Rectal smooth muscle tissue (tissue), 1 donor: ENCODE data around the gene FABP1.

ENCODE experiments used
- H3K27ac ChIP-seq: one replicate; pipeline ENCODE4 v1.7.0; 2013; ENCODE audit warnings: low read depth, low read length, inconsistent platforms
- H3K27me3 ChIP-seq: one replicate; pipeline ENCODE4 v1.7.0; 2013; ENCODE audit warnings: low read length; ENCODE audit not compliant: control insufficient read depth, insufficient read depth
- H3K36me3 ChIP-seq: one replicate; pipeline ENCODE4 v1.7.0; 2013; ENCODE audit warnings: low read length; ENCODE audit not compliant: control insufficient read depth, insufficient read depth
- H3K4me1 ChIP-seq: one replicate; pipeline ENCODE4 v1.7.0; 2013; ENCODE audit warnings: low read length; ENCODE audit not compliant: control insufficient read depth, insufficient read depth
- H3K4me3 ChIP-seq: one replicate; pipeline ENCODE4 v1.7.0; 2013; ENCODE audit warnings: low read length
- H3K9ac ChIP-seq: one replicate; pipeline ENCODE4 v1.7.0; 2013; ENCODE audit warnings: low read length

The FABP1 gene

GRCh38 chr2:88081924-88082608 is 45.8 kb downstream of the FABP1 start:
- peaks cover 14% of the 10 kb centered on the region for H3K4me1 ChIP-seq
- H3K4me3 ChIP-seq, result no peak overlapping the region
- H3K27ac ChIP-seq, result no peak overlapping the region
- no peak overlapping the region for H3K9ac ChIP-seq
- H3K36me3 ChIP-seq, result no peaks in the 10 kb centered on the region
- H3K27me3 ChIP-seq, result no peaks in the 10 kb centered on the region

- Histone ChIP-seq H3K27ac (no peak overlapping the region), H3K27me3 (no peaks in the 10 kb centered on the region), H3K4me3 (no peak overlapping the region), H3K9ac (no peak overlapping the region), H3K4me1 (peaks cover 14% of the 10 kb centered on the region), H3K36me3 (no peaks in the 10 kb centered on the region)
Measured at GRCh38 chr2:88080545-88080944, 47.3 kb downstream of the FABP1 start.

- Histone ChIP-seq H3K36me3 (no peaks in the 10 kb centered on the region), H3K4me3 (no peak overlapping the region), H3K4me1 (peaks cover 14% of the 10 kb centered on the region), H3K9ac (no peak overlapping the region), H3K27ac (peak overlapping the region; percentile 28), H3K27me3 (no peaks in the 10 kb centered on the region)
Measured at GRCh38 chr2:88078643-88079172, 49.2 kb downstream of the FABP1 start.

GRCh38 chr2:88077080-88077479 is 50.8 kb downstream of the FABP1 start:
- Histone ChIP-seq H3K36me3 (no peaks in the 10 kb centered on the region), H3K4me3 (no peak overlapping the region), H3K27ac (peak overlapping the region; percentile 72), H3K9ac (no peak overlapping the region), H3K27me3 (no peaks in the 10 kb centered on the region), H3K4me1 (peaks cover 14% of the 10 kb centered on the region)

- peak overlapping the region; percentile 51 for H3K27ac ChIP-seq
Measured at GRCh38 chr2:88074854-88075292, 53.0 kb downstream of the FABP1 start.

GRCh38 chr2:88074150-88074549 is 53.7 kb downstream of the FABP1 start:
- Histone ChIP-seq H3K4me1 (peaks cover 13% of the 10 kb centered on the region), H3K27me3 (no peaks in the 10 kb centered on the region), H3K27ac (peak overlapping the region; percentile 43), H3K4me3 (no peak overlapping the region), H3K9ac (no peak overlapping the region), H3K36me3 (no peaks in the 10 kb centered on the region)

More at GRCh38 chr2:88074854-88075292, 53.0 kb downstream of the FABP1 start:
- Histone ChIP-seq H3K36me3 (no peaks in the 10 kb centered on the region), H3K4me1 (peaks cover 14% of the 10 kb centered on the region), H3K27me3 (no peaks in the 10 kb centered on the region), H3K4me3 (no peak overlapping the region), H3K9ac (no peak overlapping the region)
